ENCODE results near the gene DSCAML1.

DSCAML1 gene

GRCh38 chr11:117792241-117792640 is 4.8 kb downstream of the DSCAML1 start:
- TF ChIP-seq SIN3A (IDR thresholded peaks at IDR 0.05; ENCODE audit: borderline replicate concordance, insufficient read depth, low read length) (no peak), POLR2AphosphoS5 (IDR thresholded peaks at IDR 0.05; ENCODE audit: low read depth, low read length) (no peak), FOXP2 (optimal IDR thresholded peaks at IDR 0.05; ENCODE audit: borderline replicate concordance, extremely low read depth, extremely low read length, insufficient read depth) (no peak), REST (IDR thresholded peaks at IDR 0.05; ENCODE audit: insufficient read depth in 1 of 2, low read depth in 2 of 2, low read length in 2 of 2) (no peak), TAF1 (IDR thresholded peaks at IDR 0.05; ENCODE audit: borderline replicate concordance, insufficient read depth, low read length) (no peak)

DNA sequence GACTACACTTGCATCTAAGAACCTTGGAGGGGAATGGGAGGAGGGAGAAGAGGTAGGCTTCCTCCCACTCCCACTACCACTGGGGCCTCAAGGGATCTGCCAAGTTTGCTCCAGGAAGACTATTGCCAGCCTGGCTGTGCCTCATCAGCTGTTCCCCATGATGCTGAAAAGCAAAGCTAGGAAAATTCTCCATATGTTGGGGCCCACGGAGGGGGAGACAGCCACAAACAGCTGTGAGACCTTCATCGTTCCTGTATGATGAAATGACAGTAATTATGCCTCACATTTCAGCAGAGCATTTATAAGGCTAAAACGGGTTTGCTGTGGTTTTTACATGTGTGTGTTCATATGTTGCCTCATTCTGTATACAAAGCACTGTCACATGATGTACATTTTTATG is 6.7 kb downstream of the DSCAML1 start:
- TF ChIP-seq SIN3A (IDR thresholded peaks at IDR 0.05; ENCODE audit: borderline replicate concordance, insufficient read depth, low read length), result no peak
- TF ChIP-seq FOXP2 (optimal IDR thresholded peaks at IDR 0.05; ENCODE audit: borderline replicate concordance, extremely low read depth, extremely low read length, insufficient read depth), result no peak
- TF ChIP-seq TAF1 (IDR thresholded peaks at IDR 0.05; ENCODE audit: borderline replicate concordance, insufficient read depth, low read length), result no peak
- no peak for TF ChIP-seq REST (IDR thresholded peaks at IDR 0.05; ENCODE audit: insufficient read depth in 1 of 2, low read depth in 2 of 2, low read length in 2 of 2)
- TF ChIP-seq POLR2AphosphoS5 (IDR thresholded peaks at IDR 0.05; ENCODE audit: low read depth, low read length), result no peak

DNA sequence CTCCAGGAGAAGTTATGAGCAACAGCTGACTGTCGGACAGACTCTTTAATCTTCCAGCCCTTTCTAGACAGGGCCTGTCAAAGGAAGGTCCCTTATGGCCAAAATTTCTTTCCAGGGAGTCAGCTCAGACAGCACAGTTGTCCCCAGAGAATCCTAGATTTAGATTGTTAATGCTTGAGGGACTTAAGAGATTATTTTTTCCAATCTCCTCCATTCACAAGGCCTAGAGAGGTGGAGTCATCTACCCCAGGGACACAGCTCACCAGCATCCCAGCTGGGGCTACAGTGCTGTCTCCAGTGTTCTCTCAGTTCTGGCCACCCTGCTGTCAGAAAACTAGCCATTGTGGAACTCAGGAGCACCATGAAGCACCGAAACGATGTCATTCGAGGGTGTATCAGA is 7.8 kb downstream of the DSCAML1 start:
- TF ChIP-seq POLR2AphosphoS5 (IDR thresholded peaks at IDR 0.05; ENCODE audit: low read depth, low read length) (no peak), FOXP2 (optimal IDR thresholded peaks at IDR 0.05; ENCODE audit: borderline replicate concordance, extremely low read depth, extremely low read length, insufficient read depth) (no peak), SIN3A (IDR thresholded peaks at IDR 0.05; ENCODE audit: borderline replicate concordance, insufficient read depth, low read length) (no peak), TAF1 (IDR thresholded peaks at IDR 0.05; ENCODE audit: borderline replicate concordance, insufficient read depth, low read length) (no peak), REST (IDR thresholded peaks at IDR 0.05; ENCODE audit: insufficient read depth in 1 of 2, low read depth in 2 of 2, low read length in 2 of 2) (no peak)

- TF ChIP-seq POLR2AphosphoS5 (IDR thresholded peaks at IDR 0.05; ENCODE audit: low read depth, low read length) (no peak), REST (IDR thresholded peaks at IDR 0.05; ENCODE audit: insufficient read depth in 1 of 2, low read depth in 2 of 2, low read length in 2 of 2) (no peak), FOXP2 (optimal IDR thresholded peaks at IDR 0.05; ENCODE audit: borderline replicate concordance, extremely low read depth, extremely low read length, insufficient read depth) (no peak), SIN3A (IDR thresholded peaks at IDR 0.05; ENCODE audit: borderline replicate concordance, insufficient read depth, low read length) (no peak), TAF1 (IDR thresholded peaks at IDR 0.05; ENCODE audit: borderline replicate concordance, insufficient read depth, low read length) (no peak)
These were observed 10.7 kb downstream of the DSCAML1 start for GRCh38 chr11:117786135-117786870.
